Left kidney (tissue), 8 donors: Measurements from ENCODE around the gene GASK1B. TPM values are rescaled to one million over a fixed set of nuclear protein-coding genes. Genes with fewer than 3 reads are reported as not detected.

ENCODE experiments used
- DNase-seq: peaks from one replicate; pipeline ENCODE4 v3.0.0-alpha.2; 2013
- long read RNA-seq, 8 donors: transcript quantifications; one replicate each; lab custom pipeline, GENCODE V29; 2026
- polyA plus RNA-seq: library from polyadenylated mRNA; unstranded; fragments of 120-200 nt; gene quantifications from one replicate; pipeline ENCODE4 v1.2.1, GENCODE V29; 2013; ENCODE audit not compliant: insufficient read length

GASK1B gene
- 35.5 TPM for polyA plus RNA-seq
- long read RNA-seq, donor 1, full-length matches to known transcripts: 2 of 2 reads
- long read RNA-seq, donor 1, partial matches to known transcripts: 0 of 2 reads
- long read RNA-seq, donor 1, other reads (novel, unspliced or antisense): 0 of 2 reads
- long read RNA-seq, donor 2, partial matches to known transcripts: 7 of 7 reads
- long read RNA-seq, donor 2, other reads (novel, unspliced or antisense): 0 of 7 reads
- long read RNA-seq, donor 3: 0 reads
- long read RNA-seq, donor 4: 0 reads
- long read RNA-seq, donor 5, full-length matches to known transcripts: 2 of 2 reads
- long read RNA-seq, donor 5, partial matches to known transcripts: 0 of 2 reads
- long read RNA-seq, donor 5, other reads (novel, unspliced or antisense): 0 of 2 reads
- long read RNA-seq, donor 6, partial matches to known transcripts: 7 of 8 reads
- long read RNA-seq, donor 6, other reads (novel, unspliced or antisense): 0 of 8 reads
- long read RNA-seq, donor 7, full-length matches to known transcripts: 2 of 2 reads
- long read RNA-seq, donor 7, partial matches to known transcripts: 0 of 2 reads
- long read RNA-seq, donor 7, other reads (novel, unspliced or antisense): 0 of 2 reads
- long read RNA-seq, donor 8, full-length matches to known transcripts: 2 of 2 reads
- long read RNA-seq, donor 8, partial matches to known transcripts: 0 of 2 reads
- long read RNA-seq, donor 8, other reads (novel, unspliced or antisense): 0 of 2 reads

- no peak for DNase-seq
Measured at GRCh38 chr4:158172261-158173258, at the start of gene GASK1B. GASK1B (minus strand) TSS chr4:158173025; CDS start chr4:158171375, 1,650 bp downstream.

GRCh38 chr4:158219623-158220022 lies 46.8 kb upstream of the GASK1B start:
- no peak for DNase-seq

GRCh38 chr4:158217763-158218162 lies 44.9 kb upstream of the GASK1B start:
- DNase-seq: no peak

GRCh38 chr4:158214856-158215255 lies 42.0 kb upstream of the GASK1B start:
- DNase-seq: no peak

- DNase-seq: no peak
Measured at GRCh38 chr4:158213466-158213865, 40.6 kb upstream of the GASK1B start.

- no peak for DNase-seq
Measured at GRCh38 chr4:158211222-158211621, 38.4 kb upstream of the GASK1B start.

GRCh38 chr4:158209825-158210807 lies 37.3 kb upstream of the GASK1B start, which contains the start of gene TMEM144:
TMEM144 (plus strand) TSS chr4:158210486; CDS start chr4:158212668, 2,182 bp downstream.
- peak; percentile 78 for DNase-seq

- DNase-seq: no peak
Measured at GRCh38 chr4:158208963-158209640, 36.3 kb upstream of the GASK1B start.

- no peak for DNase-seq
Measured at GRCh38 chr4:158203929-158204328, 31.1 kb upstream of the GASK1B start.

- no peak for DNase-seq
Measured at GRCh38 chr4:158203436-158203835, 30.6 kb upstream of the GASK1B start.

- DNase-seq: no peak
Measured at GRCh38 chr4:158202481-158202880, 29.7 kb upstream of the GASK1B start.

- DNase-seq: no peak
Measured at GRCh38 chr4:158201876-158202275, 29.1 kb upstream of the GASK1B start.

- no peak for DNase-seq
Measured at GRCh38 chr4:158201322-158201721, 28.5 kb upstream of the GASK1B start.

- no peak for DNase-seq
Measured at GRCh38 chr4:158200214-158200613, 27.4 kb upstream of the GASK1B start.

- DNase-seq: no peak
Measured at GRCh38 chr4:158197194-158197776, 24.5 kb upstream of the GASK1B start.

- DNase-seq: no peak
Measured at GRCh38 chr4:158195297-158195696, 22.5 kb upstream of the GASK1B start.

GRCh38 chr4:158193171-158193749 lies 20.4 kb upstream of the GASK1B start:
- no peak for DNase-seq

GRCh38 chr4:158192439-158193158 lies 19.8 kb upstream of the GASK1B start:
- DNase-seq: no peak

- DNase-seq: no peak
Measured at GRCh38 chr4:158190718-158191117, 17.9 kb upstream of the GASK1B start.
